NCI-H2107 treated with DMSO at 0.1 percent for 48 hours (cell line): ENCODE measurements around the gene NUCB1.
A peak's percentile ranks its signal among the peaks of the same experiment; 100 is the strongest.
"Not testable (repeated sequence)": the region's sequence is repeated elsewhere in the genome, so short reads cannot be mapped to it uniquely, and the experiment has no call there.

Experiments used
- DNase-seq: peaks from one replicate; lab custom pipeline; 2025; ENCODE audit not compliant: unreplicated experiment; lab: John Stamatoyannopoulos, UW

The NUCB1 gene

GRCh38 chr19:48905664-48906063 is 5.6 kb downstream of the NUCB1 start:
- DNase-seq, result no peak

- no peak for DNase-seq
Observed at GRCh38 chr19:48906324-48906723, 6.2 kb downstream of the NUCB1 start.

- no peak for DNase-seq
Observed at GRCh38 chr19:48907671-48908070, 7.6 kb downstream of the NUCB1 start.

- DNase-seq, result not testable (repeated sequence)
Observed at GRCh38 chr19:48909424-48910077, 9.4 kb downstream of the NUCB1 start.

- DNase-seq, result no peak
Observed at GRCh38 chr19:48910803-48911202, 10.7 kb downstream of the NUCB1 start.

- DNase-seq, result peak; percentile 23
Observed at GRCh38 chr19:48913114-48913889, 13.2 kb downstream of the NUCB1 start.

- no peak for DNase-seq
Observed at GRCh38 chr19:48914181-48914580, 14.1 kb downstream of the NUCB1 start.

GRCh38 chr19:48915757-48916156 is 15.6 kb downstream of the NUCB1 start:
- DNase-seq, result peak; percentile 89

GRCh38 chr19:48918071-48918470 is 18.0 kb downstream of the NUCB1 start:
- no peak for DNase-seq

- no peak for DNase-seq
Observed at GRCh38 chr19:48918801-48919247, 18.7 kb downstream of the NUCB1 start.

GRCh38 chr19:48919271-48919670 is 19.2 kb downstream of the NUCB1 start:
- DNase-seq, result not testable (repeated sequence)

- no peak for DNase-seq
Observed at GRCh38 chr19:48920949-48921348, 20.8 kb downstream of the NUCB1 start.

- DNase-seq, result no peak
Observed at GRCh38 chr19:48921721-48922500, 21.8 kb downstream of the NUCB1 start.

GRCh38 chr19:48922548-48923490 is 22.7 kb downstream of the NUCB1 start:
- no peak for DNase-seq

GRCh38 chr19:48925240-48925843 is 25.2 kb downstream of the NUCB1 start:
- no peak for DNase-seq

- DNase-seq, result not testable (repeated sequence)
Observed at GRCh38 chr19:48925890-48926289, 25.8 kb downstream of the NUCB1 start.

GRCh38 chr19:48926909-48927308 is 26.8 kb downstream of the NUCB1 start:
- DNase-seq, result no peak

- not testable (repeated sequence) for DNase-seq
Observed at GRCh38 chr19:48927692-48928091, 27.6 kb downstream of the NUCB1 start.

GRCh38 chr19:48928164-48929025 is 28.3 kb downstream of the NUCB1 start:
- no peak for DNase-seq
